CD8-positive, alpha-beta memory T cell (primary cell): ENCODE measurements around the gene CIB4. TPM values are rescaled to one million over a fixed set of nuclear protein-coding genes. Genes with fewer than 3 reads are reported as not detected.

Source experiments
- CTCF ChIA-PET: fragments of 350-600 bp; sonication (Branson Sonifier 250); formaldehyde crosslinking; loops from one replicate; lab custom pipeline; 2021; ENCODE audit warnings: antibody characterized with exemption; lab: Charles Lee
- POLR2A ChIA-PET: fragments of 350-600 bp; sonication (Branson Sonifier 250); formaldehyde crosslinking; loops from one replicate; lab custom pipeline; 2021; ENCODE audit warnings: antibody characterized with exemption; lab: Charles Lee
- DNase-seq, 5 donors: peaks; one replicate each; pipeline versions ENCODE4 v3.0.0 to v3.0.0-alpha.2; 2020 to 2022; ENCODE audit warnings: mixed read lengths in 1 of 5
- H3K27ac ChIP-seq: one replicate; pipeline ENCODE4 v1.7.0; 2013; ENCODE audit warnings: low read depth, mild to moderate bottlenecking, low read length, moderate library complexity
- H3K27me3 ChIP-seq: 2 replicates; pipeline ENCODE4 v1.7.0; 2013; ENCODE audit warnings: low read length, mild to moderate bottlenecking; ENCODE audit not compliant: insufficient read depth, poor library complexity, severe bottlenecking
- H3K36me3 ChIP-seq: 2 replicates; pipeline ENCODE4 v1.7.0; 2013; ENCODE audit warnings: mild to moderate bottlenecking, low read length, moderate library complexity; ENCODE audit not compliant: insufficient read depth
- H3K4me1 ChIP-seq: 2 replicates; pipeline ENCODE4 v1.7.0; 2013; ENCODE audit warnings: mild to moderate bottlenecking, low read length, moderate library complexity; ENCODE audit not compliant: insufficient read depth
- H3K4me3 ChIP-seq: 2 replicates; pipeline ENCODE4 v1.7.0; 2013; ENCODE audit warnings: mild to moderate bottlenecking, low read length
- H3K9me3 ChIP-seq: 2 replicates; pipeline ENCODE4 v1.7.0; 2013; ENCODE audit warnings: mild to moderate bottlenecking, low read length
- H3K27ac Mint-ChIP-seq, 8 donors: one replicate each; pipeline ENCODE4 v1.8.0; 2020 to 2021; ENCODE audit warnings: mixed read lengths in 8 of 8, mild to moderate bottlenecking in 6 of 8, inconsistent platforms in 3 of 8, moderate library complexity in 3 of 8
- H3K27me3 Mint-ChIP-seq, 2 donors: one replicate each; pipeline ENCODE4 v1.8.0; 2020 to 2021; ENCODE audit warnings: mixed read lengths in 2 of 2, mild to moderate bottlenecking in 1 of 2, moderate library complexity in 1 of 2
- H3K36me3 Mint-ChIP-seq, 3 donors: one replicate each; pipeline ENCODE4 v1.8.0; 2020 to 2021; ENCODE audit warnings: mixed read lengths in 3 of 3, inconsistent platforms in 1 of 3, mild to moderate bottlenecking in 1 of 3
- H3K4me1 Mint-ChIP-seq, 3 donors: one replicate each; pipeline ENCODE4 v1.8.0; 2020 to 2021; ENCODE audit warnings: mixed read lengths in 3 of 3, inconsistent platforms in 1 of 3, mild to moderate bottlenecking in 1 of 3
- H3K4me3 Mint-ChIP-seq, 7 donors: one replicate each; pipeline ENCODE4 v1.8.0; 2020 to 2021; ENCODE audit warnings: mixed read lengths in 7 of 7, mild to moderate bottlenecking in 6 of 7, moderate library complexity in 4 of 7, inconsistent platforms in 2 of 7
- H3K9me3 Mint-ChIP-seq, 5 donors: one replicate each; pipeline ENCODE4 v1.8.0; 2020 to 2022; ENCODE audit warnings: mixed read lengths in 5 of 5, mild to moderate bottlenecking in 3 of 5, moderate library complexity in 2 of 5, inconsistent platforms in 1 of 5
- polyA plus RNA-seq: library from polyadenylated mRNA; unstranded; fragments of 300-500 nt; fragmentation: Illumina TruSeq; gene quantifications from one replicate; pipeline ENCODE4 v1.2.3, GENCODE V29; 2021
- total RNA-seq, 2 experiments: library from RNA; stranded (reverse); gene quantifications; one replicate each; pipeline ENCODE4 v1.2.3, GENCODE V29; 2021

The CIB4 gene
- total and polyA plus RNA-seq, 3 experiments from 2014 or later, result not detected

GRCh38 chr2:26532301-26533250 lies 108.6 kb downstream of the CIB4 start:
- no peak overlapping the region for H3K4me3 Mint-ChIP-seq
- Histone ChIP-seq H3K36me3 (no peaks in the 10 kb centered on the region), H3K4me1 (no peaks in the 10 kb centered on the region), H3K27me3 (no peaks in the 10 kb centered on the region), H3K4me3 (no peak overlapping the region), H3K9me3 (no peaks in the 10 kb centered on the region), H3K27ac (no peak overlapping the region)
- no peaks in the 10 kb centered on the region for H3K9me3 Mint-ChIP-seq
- CTCF ChIA-PET, result no interaction called here
- peak overlapping the region in 2 of 8 donors; percentile 26 to 37 for H3K27ac Mint-ChIP-seq
- H3K36me3 Mint-ChIP-seq, result no peaks in the 10 kb centered on the region
- no peak for DNase-seq
- POLR2A ChIA-PET, result no interaction called here
- H3K27me3 Mint-ChIP-seq, result peaks cover 2 to 23% of the 10 kb centered on the region in 2 donors
- H3K4me1 Mint-ChIP-seq, result no peaks in the 10 kb centered on the region

Other genes with a start within 250 kb of the CIB4 start
- gene DRC1, start 239.4 kb downstream of the CIB4 start, total RNA-seq, result not detected
- gene DRC1, start 239.4 kb downstream of the CIB4 start, polyA plus RNA-seq, result not detected
- 1 to 10 TPM; 1.7 to 2.6 TPM for gene OTOF, start 163.2 kb downstream of the CIB4 start, total RNA-seq
- 1.7 TPM for gene OTOF, start 163.2 kb downstream of the CIB4 start, polyA plus RNA-seq
- gene KCNK3, start 51.4 kb upstream of the CIB4 start, total RNA-seq, result not detected
- gene KCNK3, start 51.4 kb upstream of the CIB4 start, polyA plus RNA-seq, result not detected
- 10 to 100 TPM; 11.5 to 12.1 TPM for gene SLC35F6, start 122.9 kb upstream of the CIB4 start, total RNA-seq
- gene SLC35F6, start 122.9 kb upstream of the CIB4 start, polyA plus RNA-seq, result 6.7 TPM
- gene CENPA, start 144.7 kb upstream of the CIB4 start, total RNA-seq, result 10 to 100 TPM; 18.2 to 21.6 TPM
- gene CENPA, start 144.7 kb upstream of the CIB4 start, polyA plus RNA-seq, result 0.70 TPM
- not detected for gene DPYSL5, start 206.8 kb upstream of the CIB4 start, total RNA-seq
- not detected for gene DPYSL5, start 206.8 kb upstream of the CIB4 start, polyA plus RNA-seq